KMS-11 (cell line): ENCODE measurements around the gene SEH1L.

Source experiments
- H2AFZ ChIP-seq: fragments of 200-600 bp; sonication (generic); 2 replicates; pipeline ENCODE4 v1.6.1; 2016; ENCODE audit warnings: antibody characterized with exemption, mixed run types, low read depth
- H3K27ac ChIP-seq: fragments of 200-600 bp; sonication (generic); 2 replicates; pipeline ENCODE4 v1.6.1; 2016; ENCODE audit warnings: mild to moderate bottlenecking, mixed run types
- H3K27me3 ChIP-seq: fragments of 200-600 bp; sonication (generic); 2 replicates; pipeline ENCODE4 v1.6.1; 2017; ENCODE audit warnings: mild to moderate bottlenecking, low read depth, mixed run types, moderate library complexity; ENCODE audit not compliant: insufficient read depth
- H3K36me3 ChIP-seq: fragments of 200-600 bp; sonication (generic); 2 replicates; pipeline ENCODE4 v1.6.1; 2017; ENCODE audit warnings: mild to moderate bottlenecking, mixed run types; ENCODE audit not compliant: insufficient read depth
- H3K4me1 ChIP-seq: fragments of 200-600 bp; sonication (generic); 2 replicates; pipeline ENCODE4 v1.6.1; 2016; ENCODE audit warnings: mild to moderate bottlenecking, low read depth, mixed run types; ENCODE audit not compliant: poor library complexity, severe bottlenecking
- H3K4me2 ChIP-seq: fragments of 200-600 bp; sonication (generic); 2 replicates; pipeline ENCODE4 v1.7.0; 2016; ENCODE audit warnings: mild to moderate bottlenecking, mixed run types
- H3K4me3 ChIP-seq: fragments of 200-600 bp; sonication (generic); IDR thresholded peaks from 2 replicates; pipeline ENCODE4 v1.6.1; 2017; ENCODE audit warnings: low read depth, low read length, mixed read lengths; ENCODE audit not compliant: insufficient read depth
- H3K79me2 ChIP-seq: fragments of 200-600 bp; sonication (generic); 2 replicates; pipeline ENCODE4 v1.6.1; 2016; ENCODE audit warnings: low read depth, mixed run types; ENCODE audit not compliant: insufficient read depth
- H3K9ac ChIP-seq: fragments of 200-600 bp; sonication (generic); 2 replicates; pipeline ENCODE4 v1.6.1; 2016; ENCODE audit warnings: mild to moderate bottlenecking, mixed run types
- H4K20me1 ChIP-seq: fragments of 200-600 bp; sonication (generic); 2 replicates; pipeline ENCODE4 v1.6.1; 2016; ENCODE audit warnings: mild to moderate bottlenecking, mixed run types; ENCODE audit not compliant: insufficient read depth
- TF ChIP-seq, protein P1 (sequence below): fragments of 200-600 bp; sonication (generic); conservative IDR thresholded peaks from 2 replicates; pipeline ENCODE4 v1.6.1; 2017; ENCODE audit warnings: low read depth, mild to moderate bottlenecking, antibody characterized with exemption, low read length, moderate library complexity, mixed read lengths

Gene SEH1L

DNA sequence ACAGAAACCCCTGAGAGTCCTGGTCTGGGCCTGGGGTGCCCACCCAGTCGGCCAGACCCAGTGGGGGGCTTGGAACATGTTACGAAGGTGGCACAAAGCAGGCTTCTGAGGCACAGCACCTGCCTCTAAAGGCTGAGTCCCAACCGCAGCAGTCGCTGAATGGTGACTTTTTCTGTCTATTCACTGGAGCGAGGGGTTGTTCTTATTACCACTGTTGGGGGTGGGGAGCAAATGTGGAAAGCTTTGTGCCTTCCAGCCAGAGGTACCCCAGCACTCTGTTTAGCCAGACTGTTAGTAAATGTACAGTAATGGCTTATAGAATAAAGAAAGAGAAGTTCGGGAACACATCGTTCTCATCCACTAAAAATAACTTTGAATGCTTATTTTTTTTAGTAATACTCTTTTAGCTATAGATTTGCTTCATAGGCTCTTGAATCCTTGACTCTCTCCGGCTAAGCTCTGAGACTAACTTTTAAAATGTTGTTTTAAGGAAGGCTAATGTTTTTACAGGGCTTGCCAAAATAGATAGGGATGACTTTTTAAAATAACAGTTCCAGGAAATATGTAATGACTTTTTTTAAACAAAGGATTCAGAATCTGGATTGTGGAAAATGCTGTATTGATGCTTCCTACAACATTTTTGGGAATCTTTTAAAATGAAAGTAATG lies 40.4 kb upstream of the SEH1L start:
- H3K36me3 ChIP-seq, result no peaks in the 10 kb centered on the region
- TF ChIP-seq, protein P1, sequence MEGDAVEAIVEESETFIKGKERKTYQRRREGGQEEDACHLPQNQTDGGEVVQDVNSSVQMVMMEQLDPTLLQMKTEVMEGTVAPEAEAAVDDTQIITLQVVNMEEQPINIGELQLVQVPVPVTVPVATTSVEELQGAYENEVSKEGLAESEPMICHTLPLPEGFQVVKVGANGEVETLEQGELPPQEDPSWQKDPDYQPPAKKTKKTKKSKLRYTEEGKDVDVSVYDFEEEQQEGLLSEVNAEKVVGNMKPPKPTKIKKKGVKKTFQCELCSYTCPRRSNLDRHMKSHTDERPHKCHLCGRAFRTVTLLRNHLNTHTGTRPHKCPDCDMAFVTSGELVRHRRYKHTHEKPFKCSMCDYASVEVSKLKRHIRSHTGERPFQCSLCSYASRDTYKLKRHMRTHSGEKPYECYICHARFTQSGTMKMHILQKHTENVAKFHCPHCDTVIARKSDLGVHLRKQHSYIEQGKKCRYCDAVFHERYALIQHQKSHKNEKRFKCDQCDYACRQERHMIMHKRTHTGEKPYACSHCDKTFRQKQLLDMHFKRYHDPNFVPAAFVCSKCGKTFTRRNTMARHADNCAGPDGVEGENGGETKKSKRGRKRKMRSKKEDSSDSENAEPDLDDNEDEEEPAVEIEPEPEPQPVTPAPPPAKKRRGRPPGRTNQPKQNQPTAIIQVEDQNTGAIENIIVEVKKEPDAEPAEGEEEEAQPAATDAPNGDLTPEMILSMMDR, result no peak
- H3K27me3 ChIP-seq, result no peaks in the 10 kb centered on the region; the same call in 1 of the 2 replicates
- H3K27ac ChIP-seq, result no peak overlapping the region
- H3K4me3 ChIP-seq, result no peak overlapping the region
- no peaks in the 10 kb centered on the region for H3K79me2 ChIP-seq
- no peaks in the 10 kb centered on the region for H3K4me1 ChIP-seq
- no peak overlapping the region for H2AFZ ChIP-seq
- H3K4me2 ChIP-seq, result no peak overlapping the region
- no peak overlapping the region for H3K9ac ChIP-seq
- no peaks in the 10 kb centered on the region for H4K20me1 ChIP-seq

DNA sequence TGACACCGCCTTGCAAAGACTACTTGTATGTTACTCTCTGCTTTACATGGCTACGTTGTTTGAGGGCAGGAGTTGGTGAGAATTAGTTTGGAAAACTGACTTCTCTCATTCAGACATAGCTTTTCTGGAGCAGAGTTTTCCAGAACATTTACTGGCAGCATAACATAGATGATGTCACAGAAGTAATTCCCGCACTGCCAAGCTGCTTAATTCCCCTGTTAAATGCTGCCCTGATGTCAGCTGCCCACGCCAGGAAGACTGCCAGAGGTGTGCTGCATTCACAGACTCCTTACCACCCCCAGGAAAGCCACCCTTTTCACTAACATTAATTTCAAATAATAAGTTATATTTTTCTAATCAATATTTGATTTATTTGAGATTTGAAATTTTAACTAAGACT lies 39.1 kb upstream of the SEH1L start:
- H3K36me3 ChIP-seq, result no peaks in the 10 kb centered on the region
- no peak overlapping the region for H3K9ac ChIP-seq
- H3K4me2 ChIP-seq, result no peak overlapping the region
- no peaks in the 10 kb centered on the region for H3K79me2 ChIP-seq
- H4K20me1 ChIP-seq, result no peaks in the 10 kb centered on the region
- no peaks in the 10 kb centered on the region for H3K4me1 ChIP-seq
- no peak overlapping the region for H3K4me3 ChIP-seq
- no peaks in the 10 kb centered on the region; the same call in 1 of the 2 replicates for H3K27me3 ChIP-seq
- H2AFZ ChIP-seq, result no peak overlapping the region
- TF ChIP-seq, protein P1, result no peak
- H3K27ac ChIP-seq, result no peak overlapping the region

DNA sequence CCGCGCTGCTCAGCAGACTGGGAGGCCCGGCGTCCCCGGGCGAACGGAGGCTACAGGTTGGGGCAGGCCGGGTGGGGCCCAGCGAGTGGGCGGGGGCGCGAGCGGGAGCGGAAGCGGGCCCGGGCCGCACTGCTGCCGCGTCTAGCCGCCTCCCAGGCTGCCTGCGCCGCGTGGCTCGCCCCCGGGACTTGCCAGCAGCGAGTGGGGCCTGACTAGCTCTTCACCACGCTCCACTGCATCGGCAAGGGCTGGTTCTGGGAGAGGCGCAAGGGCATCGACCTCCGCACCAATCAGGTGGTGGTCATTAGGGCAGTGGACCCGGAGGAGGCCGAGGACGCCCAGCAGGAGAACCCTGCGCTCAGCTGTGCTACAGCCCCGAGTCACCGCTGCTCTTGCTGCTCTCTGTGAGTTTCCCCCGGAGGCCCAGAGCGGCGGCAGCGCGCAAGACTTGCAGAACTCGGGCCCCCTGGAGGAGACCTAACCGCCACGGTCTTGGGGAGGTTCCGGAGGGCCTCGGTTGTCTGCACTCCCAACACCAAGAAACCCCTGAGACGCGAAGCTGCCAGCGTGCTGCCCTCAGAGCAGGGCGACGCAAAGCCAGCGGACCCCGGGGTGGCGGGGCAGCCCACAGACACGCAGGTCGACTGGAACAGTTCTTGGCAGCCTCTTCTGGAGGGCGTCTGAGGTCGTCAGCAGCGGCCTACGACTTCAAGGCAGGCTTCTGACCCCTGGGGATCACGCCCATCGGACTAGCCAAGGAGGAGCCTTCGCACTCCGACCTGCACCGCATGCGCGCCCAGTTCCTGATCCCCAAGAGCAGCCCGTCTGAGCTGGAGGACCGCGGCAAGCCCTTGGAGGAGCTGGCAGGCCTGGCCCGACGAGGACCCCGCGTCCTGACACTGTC lies 36.5 kb upstream of the SEH1L start:
- Histone ChIP-seq H4K20me1 (no peaks in the 10 kb centered on the region), H3K27ac (no peak overlapping the region), H3K4me2 (no peak overlapping the region), H3K27me3 (no peaks in the 10 kb centered on the region; the same call in 1 of the 2 replicates), H3K4me1 (no peaks in the 10 kb centered on the region), H3K9ac (no peak overlapping the region), H3K79me2 (no peaks in the 10 kb centered on the region), H3K36me3 (no peaks in the 10 kb centered on the region), H3K4me3 (no peak overlapping the region), H2AFZ (no peak overlapping the region)
- TF ChIP-seq, protein P1, result no peak

DNA sequence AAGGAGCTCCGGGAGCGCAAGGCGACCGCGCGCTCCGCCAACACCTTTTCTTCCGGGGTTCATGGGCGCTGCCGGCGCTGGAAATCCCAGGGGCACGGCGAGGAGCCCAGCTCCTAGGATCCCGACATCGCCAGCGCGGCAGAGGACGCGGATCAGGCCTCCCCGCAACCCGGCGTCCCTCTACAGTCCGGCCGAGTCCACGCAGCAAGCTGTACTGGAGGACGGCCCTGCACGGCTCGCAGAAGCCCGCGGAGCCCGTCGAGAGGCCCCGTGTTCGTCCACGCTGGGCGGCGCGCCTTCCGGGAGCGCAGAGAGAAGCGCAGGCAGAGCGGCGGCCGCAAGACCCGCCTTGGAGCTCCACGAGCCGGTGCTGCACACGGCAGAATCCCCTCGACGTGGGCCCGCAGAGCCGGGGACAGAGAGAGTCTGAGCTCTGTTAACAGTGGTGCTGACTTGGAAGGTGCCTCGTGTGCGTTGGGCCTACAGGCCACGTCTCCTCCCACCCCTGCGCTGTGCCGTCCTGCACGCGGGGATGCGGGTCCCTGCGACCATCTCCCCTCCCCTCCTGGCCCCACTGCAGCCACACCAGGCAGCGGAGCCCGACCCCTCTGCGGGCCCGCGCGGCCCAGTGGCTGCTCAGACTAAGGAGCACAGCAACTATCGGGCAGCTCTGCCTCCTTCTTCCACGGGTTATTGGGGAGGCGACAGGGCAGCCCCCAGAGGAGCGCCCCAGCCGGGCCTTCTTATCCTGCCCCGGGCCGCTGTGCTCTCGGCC lies 35.7 kb upstream of the SEH1L start:
- Histone ChIP-seq H3K4me3 (no peak overlapping the region), H3K4me2 (no peak overlapping the region), H3K27me3 (no peaks in the 10 kb centered on the region; the same call in 1 of the 2 replicates)

More for the DNA sequence above, 35.7 kb upstream of the SEH1L start:
- Histone ChIP-seq H2AFZ (no peak overlapping the region), H4K20me1 (no peaks in the 10 kb centered on the region), H3K9ac (no peak overlapping the region), H3K36me3 (no peaks in the 10 kb centered on the region), H3K4me1 (no peaks in the 10 kb centered on the region), H3K79me2 (no peaks in the 10 kb centered on the region), H3K27ac (no peak overlapping the region)
- TF ChIP-seq, protein P1, result no peak
